Breast epithelium (tissue), 4 donors: ENCODE results near the gene KIAA0825. TPM values are rescaled to one million over a fixed set of nuclear protein-coding genes. Genes with fewer than 3 reads are reported as not detected.

Experiments used
- DNase-seq, 2 donors: peaks; one replicate each; pipeline ENCODE4 v3.0.0-alpha.2; 2019; ENCODE audit warnings: low spot score in 2 of 2
- H3K27ac ChIP-seq, 2 donors: fragments of 200-600 bp; sonication (generic) in 1 of 2; one replicate each; pipeline ENCODE4 v1.5.1; 2016 to 2019; ENCODE audit warnings: mild to moderate bottlenecking in 1 of 2
- H3K27me3 ChIP-seq, 2 donors: fragments of 200-600 bp; sonication (generic) in 1 of 2; one replicate each; pipeline versions ENCODE4 v1.5.1 to v1.6.0; 2017 to 2019; ENCODE audit warnings: control low read depth in 1 of 2, mild to moderate bottlenecking in 1 of 2
- H3K36me3 ChIP-seq: fragments of 200-600 bp; one replicate; pipeline ENCODE4 v1.5.1; 2019
- H3K4me1 ChIP-seq, 2 donors: fragments of 200-600 bp; sonication (generic); one replicate each; pipeline ENCODE4 v1.5.1; 2016 to 2019; ENCODE audit warnings: control low read depth in 1 of 2
- H3K4me3 ChIP-seq, 3 donors: fragments of 200-600 bp; sonication (generic); 1 replicate in 2 of 3; 2 replicates in 1 of 3; pipeline ENCODE4 v1.5.1; 2016 to 2019; ENCODE audit warnings: mild to moderate bottlenecking in 3 of 3, moderate library complexity in 2 of 3
- H3K9me3 ChIP-seq, 2 donors: fragments of 200-600 bp; sonication (generic) in 1 of 2; one replicate each; pipeline ENCODE4 v1.5.1; 2016 to 2019; ENCODE audit warnings: control low read depth in 1 of 2
- CTCF ChIP-seq, 3 donors: fragments of 450-650 bp; IDR thresholded peaks; one replicate each; pipeline ENCODE4 v1.5.1; 2016 to 2017; ENCODE audit warnings: antibody characterized with exemption in 3 of 3, mild to moderate bottlenecking in 3 of 3, moderate library complexity in 3 of 3
- POLR2A ChIP-seq: fragments of 450-650 bp; IDR thresholded peaks from one replicate; pipeline ENCODE4 v1.6.1; 2016; ENCODE audit warnings: antibody characterized with exemption, mild to moderate bottlenecking, moderate library complexity
- POLR2AphosphoS5 ChIP-seq, 3 donors: sonication (generic); formaldehyde crosslinking; IDR thresholded peaks; one replicate each; pipeline ENCODE4 v1.6.1; 2017; ENCODE audit warnings: antibody characterized with exemption in 3 of 3
- intact Hi-C: fragments of 100-400 bp; cut with DNase I; formaldehyde crosslinking; loops from one replicate; pipeline ENCODE4 v1.15.1; 2023; ENCODE audit warnings: low total_unique reads
- total RNA-seq, 3 donors: library from RNA; depleted of rRNA; stranded (reverse); fragments of >200 nt; gene quantifications; one replicate each; pipeline ENCODE4 v1.1.0, GENCODE V29; 2016

KIAA0825 gene
- total RNA-seq, 3 donors from 2014 or later: 5.9 to 15.5 (median 7.9) TPM

- H3K4me1 ChIP-seq: no peaks in the 10 kb centered on the region
- no peak overlapping the region for H3K4me3 ChIP-seq
- intact Hi-C loops: no loop called here
- no peaks in the 10 kb centered on the region for H3K36me3 ChIP-seq
- H3K9me3 ChIP-seq: peaks cover 0 to 6% of the 10 kb centered on the region in 2 donors
- peaks cover 0 to 3% of the 10 kb centered on the region in 2 donors for H3K27me3 ChIP-seq
- no peak for DNase-seq
- no peak overlapping the region for H3K27ac ChIP-seq
- TF ChIP-seq POLR2A: no peak
- no peak for TF ChIP-seq CTCF (IDR thresholded peaks at IDR 0.05)
- TF ChIP-seq POLR2AphosphoS5 (IDR thresholded peaks at IDR 0.05): no peak
Measured at GRCh38 chr5:94168151-94168550, 450.3 kb downstream of the KIAA0825 start.

GRCh38 chr5:94161801-94162200 lies 456.6 kb downstream of the KIAA0825 start:
- peaks cover 0 to 6% of the 10 kb centered on the region in 2 donors for H3K9me3 ChIP-seq
- no peaks in the 10 kb centered on the region for H3K36me3 ChIP-seq
- H3K4me1 ChIP-seq: no peaks in the 10 kb centered on the region
- intact Hi-C loops: no loop called here
- peaks cover 0 to 3% of the 10 kb centered on the region in 2 donors for H3K27me3 ChIP-seq
- no peak overlapping the region for H3K4me3 ChIP-seq
- no peak for DNase-seq
- TF ChIP-seq POLR2AphosphoS5 (IDR thresholded peaks at IDR 0.05): no peak
- TF ChIP-seq POLR2A: no peak
- TF ChIP-seq CTCF (IDR thresholded peaks at IDR 0.05): no peak
- H3K27ac ChIP-seq: no peak overlapping the region

- Histone ChIP-seq H3K9me3 (peaks cover 0 to 2% of the 10 kb centered on the region in 2 donors), H3K27ac (no peak overlapping the region), H3K36me3 (no peaks in the 10 kb centered on the region), H3K4me3 (no peak overlapping the region), H3K27me3 (no peaks in the 10 kb centered on the region), H3K4me1 (no peaks in the 10 kb centered on the region)
- TF ChIP-seq CTCF (IDR thresholded peaks at IDR 0.05): no peak
- no peak for TF ChIP-seq POLR2A
- TF ChIP-seq POLR2AphosphoS5 (IDR thresholded peaks at IDR 0.05): no peak
- DNase-seq: no peak
- intact Hi-C loops: no loop called here
Measured at GRCh38 chr5:94159144-94159543, 459.3 kb downstream of the KIAA0825 start.

- no peak for TF ChIP-seq CTCF (IDR thresholded peaks at IDR 0.05)
- no peak for TF ChIP-seq POLR2A
- TF ChIP-seq POLR2AphosphoS5 (IDR thresholded peaks at IDR 0.05): no peak
- Histone ChIP-seq H3K27me3 (no peaks in the 10 kb centered on the region), H3K36me3 (no peaks in the 10 kb centered on the region), H3K9me3 (no peaks in the 10 kb centered on the region), H3K4me3 (no peak overlapping the region), H3K27ac (no peak overlapping the region), H3K4me1 (no peaks in the 10 kb centered on the region)
- intact Hi-C loops: no loop called here
- DNase-seq: no peak
Measured at GRCh38 chr5:94157704-94158539, 460.5 kb downstream of the KIAA0825 start.

GRCh38 chr5:94154672-94155071 lies 463.7 kb downstream of the KIAA0825 start:
- Histone ChIP-seq H3K27ac (no peak overlapping the region), H3K4me1 (no peaks in the 10 kb centered on the region), H3K4me3 (no peak overlapping the region), H3K36me3 (no peaks in the 10 kb centered on the region), H3K9me3 (no peaks in the 10 kb centered on the region), H3K27me3 (no peaks in the 10 kb centered on the region)
- intact Hi-C loops: no loop called here
- DNase-seq: no peak
- TF ChIP-seq CTCF (IDR thresholded peaks at IDR 0.05): no peak
